Mesenchymal stem cell (in vitro differentiated cells and primary cell): ENCODE results near the gene RPL28.

Experiments used
- DNase-seq: peaks from one replicate; pipeline ENCODE4 v3.0.0-alpha.2; 2013
- H2AFZ ChIP-seq: one replicate; pipeline ENCODE4 v1.6.1; 2013; ENCODE audit warnings: low read depth, mild to moderate bottlenecking, control low read depth, inconsistent platforms, low read length, moderate library complexity
- H2AK5ac ChIP-seq: 2 replicates; pipeline ENCODE4 v1.6.1; 2013; ENCODE audit warnings: low read length, moderate library complexity, mild to moderate bottlenecking, inconsistent platforms; ENCODE audit not compliant: severe bottlenecking
- H2BK120ac ChIP-seq: one replicate; pipeline ENCODE4 v1.6.1; 2013; ENCODE audit warnings: low read depth, mild to moderate bottlenecking, inconsistent platforms, low read length, moderate library complexity
- H2BK12ac ChIP-seq, 2 experiments: one replicate each; pipeline ENCODE4 v1.6.1; 2013; ENCODE audit warnings: inconsistent platforms in 2 of 2, low read length in 2 of 2, mild to moderate bottlenecking in 2 of 2, moderate library complexity in 2 of 2, control low read depth in 1 of 2
- H2BK15ac ChIP-seq: one replicate; pipeline ENCODE4 v1.6.1; 2013; ENCODE audit warnings: mild to moderate bottlenecking, low read depth, inconsistent platforms; ENCODE audit not compliant: poor library complexity, severe bottlenecking
- H2BK5ac ChIP-seq: 2 replicates; pipeline ENCODE4 v1.6.1; 2013; ENCODE audit warnings: low read depth, mild to moderate bottlenecking, low read length, control low read depth, inconsistent platforms; ENCODE audit not compliant: poor library complexity, severe bottlenecking
- H3K14ac ChIP-seq, 2 experiments: one replicate each; pipeline ENCODE4 v1.6.1; 2013; ENCODE audit warnings: inconsistent platforms in 2 of 2, low read length in 2 of 2, control low read depth in 1 of 2, mild to moderate bottlenecking in 1 of 2, moderate library complexity in 1 of 2
- H3K18ac ChIP-seq, 2 experiments: one replicate each; pipeline ENCODE4 v1.6.1; 2013; ENCODE audit warnings: inconsistent platforms in 2 of 2, low read length in 2 of 2, control low read depth in 1 of 2, low read depth in 1 of 2, mild to moderate bottlenecking in 1 of 2
- H3K23ac ChIP-seq, 2 experiments: one replicate each; pipeline ENCODE4 v1.6.1; 2013; ENCODE audit warnings: inconsistent platforms in 2 of 2, low read length in 2 of 2, mild to moderate bottlenecking in 2 of 2, moderate library complexity in 2 of 2, control low read depth in 1 of 2
- H3K27ac ChIP-seq: 2 replicates; pipeline ENCODE4 v1.5.1; 2013; ENCODE audit warnings: mild to moderate bottlenecking, moderate library complexity, low read length, control low read depth, inconsistent platforms; ENCODE audit not compliant: poor library complexity, severe bottlenecking
- H3K27me3 ChIP-seq, 2 experiments: 2 replicates each; pipeline versions ENCODE4 v1.6.1 to v1.7.0; 2013; ENCODE audit warnings: low read length in 2 of 2, mild to moderate bottlenecking in 2 of 2, moderate library complexity in 2 of 2, control low read depth in 1 of 2, inconsistent platforms in 1 of 2; ENCODE audit not compliant: control insufficient read depth in 1 of 2, insufficient read depth in 1 of 2
- H3K36me3 ChIP-seq, 2 experiments: 2 replicates each; pipeline versions ENCODE4 v1.6.1 to v1.7.0; 2013; ENCODE audit warnings: low read length in 2 of 2, control low read depth in 1 of 2, inconsistent platforms in 1 of 2, low read depth in 1 of 2, mild to moderate bottlenecking in 1 of 2; ENCODE audit not compliant: insufficient read depth in 2 of 2, control insufficient read depth in 1 of 2
- H3K4ac ChIP-seq, 2 experiments: one replicate each; pipeline ENCODE4 v1.6.1; 2013; ENCODE audit warnings: inconsistent platforms in 2 of 2, low read length in 2 of 2, mild to moderate bottlenecking in 2 of 2, moderate library complexity in 2 of 2, control low read depth in 1 of 2, low read depth in 1 of 2
- H3K4me1 ChIP-seq: 2 replicates; pipeline ENCODE4 v1.6.1; 2013; ENCODE audit warnings: low read depth, low read length, control low read depth; ENCODE audit not compliant: control insufficient read depth, insufficient read depth
- H3K4me2 ChIP-seq: 2 replicates; pipeline ENCODE4 v1.6.1; 2013; ENCODE audit warnings: low read length, mild to moderate bottlenecking, inconsistent platforms; ENCODE audit not compliant: poor library complexity, severe bottlenecking
- H3K4me3 ChIP-seq, 2 experiments: 2 replicates each; pipeline versions ENCODE4 v1.5.1 to v1.7.0; 2013; ENCODE audit warnings: low read length in 2 of 2, mild to moderate bottlenecking in 2 of 2, control low read depth in 1 of 2, low read depth in 1 of 2; ENCODE audit not compliant: insufficient read depth in 1 of 2
- H3K79me1 ChIP-seq: replicated peaks from 2 replicates; pipeline ENCODE4 v1.6.1; 2013; ENCODE audit warnings: mild to moderate bottlenecking, control low read depth, low read length, inconsistent platforms; ENCODE audit not compliant: poor library complexity, severe bottlenecking
- H3K9ac ChIP-seq: 2 replicates; pipeline ENCODE4 v1.7.0; 2013; ENCODE audit warnings: mild to moderate bottlenecking, low read length, moderate library complexity
- H3K9me3 ChIP-seq: 2 replicates; pipeline ENCODE4 v1.7.0; 2013; ENCODE audit warnings: mild to moderate bottlenecking, low read length; ENCODE audit not compliant: control insufficient read depth
- H4K8ac ChIP-seq: one replicate; pipeline ENCODE4 v1.6.1; 2013; ENCODE audit warnings: inconsistent platforms, mild to moderate bottlenecking, low read length, moderate library complexity
- H4K91ac ChIP-seq: one replicate; pipeline ENCODE4 v1.6.1; 2013; ENCODE audit warnings: mild to moderate bottlenecking, low read length, inconsistent platforms
- WGBS: methylation state at CpG from one replicate; pipeline ENCODE4 v1.1.7; 2013; ENCODE audit warnings: mixed read lengths; 5-methylcytosine and 5-hydroxymethylcytosine counted together

The RPL28 gene

GRCh38 chr19:55379174-55379573 is 6.6 kb upstream of the RPL28 start:
- H2BK120ac ChIP-seq, result no peak overlapping the region
- H2BK12ac ChIP-seq, result no peak overlapping the region
- no peak overlapping the region for H4K91ac ChIP-seq
- no peaks in the 10 kb centered on the region for H3K9me3 ChIP-seq
- H2AFZ ChIP-seq, result no peak overlapping the region
- no peak overlapping the region for H3K27ac ChIP-seq
- H3K14ac ChIP-seq, result no peak overlapping the region
- H3K27me3 ChIP-seq, result peaks cover 0 to 23% of the 10 kb centered on the region in 2 experiments
- no peak overlapping the region for H3K4ac ChIP-seq
- H3K4me1 ChIP-seq, result peaks cover 39% of the 10 kb centered on the region
- H3K9ac ChIP-seq, result no peak overlapping the region
- no peaks in the 10 kb centered on the region for H3K36me3 ChIP-seq
- no peak overlapping the region for H2AK5ac ChIP-seq
- H2BK5ac ChIP-seq, result no peak overlapping the region
- DNase-seq, result no peak
- H3K23ac ChIP-seq, result no peak overlapping the region
- no peak overlapping the region for H3K18ac ChIP-seq
- no peak overlapping the region for H3K4me3 ChIP-seq
- H3K79me1 ChIP-seq, result peaks cover 4% of the 10 kb centered on the region
- H2BK15ac ChIP-seq, result no peak overlapping the region
- H4K8ac ChIP-seq, result no peak overlapping the region
- no peak overlapping the region for H3K4me2 ChIP-seq
- WGBS, result 58% methylated on average over 10 of the region's 11 CpGs

GRCh38 chr19:55382013-55382412 is 3.7 kb upstream of the RPL28 start:
- peaks cover 8% of the 10 kb centered on the region for H3K79me1 ChIP-seq
- H2AK5ac ChIP-seq, result no peak overlapping the region
- H3K4me2 ChIP-seq, result no peak overlapping the region
- no peak overlapping the region for H2AFZ ChIP-seq
- DNase-seq, result no peak
- H2BK120ac ChIP-seq, result no peak overlapping the region
- no peak overlapping the region for H3K18ac ChIP-seq
- H3K4me1 ChIP-seq, result peaks cover 25% of the 10 kb centered on the region
- 94% methylated on average over 5 of the region's 5 CpGs for WGBS
- no peak overlapping the region for H3K27ac ChIP-seq
- no peak overlapping the region for H2BK12ac ChIP-seq
- peaks cover 3% of the 10 kb centered on the region in 2 experiments for H3K36me3 ChIP-seq
- no peak overlapping the region for H4K8ac ChIP-seq
- H3K23ac ChIP-seq, result no peak overlapping the region
- no peak overlapping the region for H3K4me3 ChIP-seq
- no peak overlapping the region for H4K91ac ChIP-seq
- H2BK15ac ChIP-seq, result no peak overlapping the region
- no peak overlapping the region for H3K14ac ChIP-seq
- H2BK5ac ChIP-seq, result no peak overlapping the region
- no peaks in the 10 kb centered on the region for H3K9me3 ChIP-seq
- H3K27me3 ChIP-seq, result peaks cover 0 to 16% of the 10 kb centered on the region in 2 experiments
- no peak overlapping the region for H3K4ac ChIP-seq
- no peak overlapping the region for H3K9ac ChIP-seq

GRCh38 chr19:55382522-55383054 is 3.1 kb upstream of the RPL28 start:
- H4K91ac ChIP-seq, result no peak overlapping the region
- no peak overlapping the region for H3K23ac ChIP-seq
- no peak overlapping the region for H3K4me2 ChIP-seq
- WGBS, result 100% methylated on average over 3 of the region's 3 CpGs
- H3K9ac ChIP-seq, result no peak overlapping the region
- no peak overlapping the region for H2BK5ac ChIP-seq
- no peak for DNase-seq
- peaks cover 8% of the 10 kb centered on the region for H3K79me1 ChIP-seq
- no peak overlapping the region for H2AFZ ChIP-seq
- H3K18ac ChIP-seq, result no peak overlapping the region
- no peak overlapping the region for H2BK12ac ChIP-seq
- peaks cover 26% of the 10 kb centered on the region for H3K4me1 ChIP-seq
- H3K27ac ChIP-seq, result no peak overlapping the region
- H2BK15ac ChIP-seq, result no peak overlapping the region
- H3K9me3 ChIP-seq, result no peaks in the 10 kb centered on the region
- peaks cover 0 to 12% of the 10 kb centered on the region in 2 experiments for H3K27me3 ChIP-seq
- H2BK120ac ChIP-seq, result no peak overlapping the region
- peaks cover 9% of the 10 kb centered on the region in 2 experiments for H3K36me3 ChIP-seq
- H3K4me3 ChIP-seq, result no peak overlapping the region
- H4K8ac ChIP-seq, result no peak overlapping the region
- H3K14ac ChIP-seq, result no peak overlapping the region
- no peak overlapping the region for H2AK5ac ChIP-seq
- H3K4ac ChIP-seq, result no peak overlapping the region

GRCh38 chr19:55383279-55384130 is 2.2 kb upstream of the RPL28 start:
- H3K36me3 ChIP-seq, result peaks cover 18% of the 10 kb centered on the region in 2 experiments
- H2BK120ac ChIP-seq, result no peak overlapping the region
- no peaks in the 10 kb centered on the region for H3K9me3 ChIP-seq
- H3K23ac ChIP-seq, result no peak overlapping the region
- no peak overlapping the region for H2AK5ac ChIP-seq
- H2BK15ac ChIP-seq, result no peak overlapping the region
- H3K79me1 ChIP-seq, result peaks cover 8% of the 10 kb centered on the region
- H3K27me3 ChIP-seq, result peaks cover 0 to 8% of the 10 kb centered on the region in 2 experiments
- DNase-seq, result peak; percentile 75
- peak overlapping the region; percentile 60 for H3K9ac ChIP-seq
- peak overlapping the region; percentile 66 for H2AFZ ChIP-seq
- peak overlapping the region; percentile 58 to 98 for H3K4me3 ChIP-seq
- H3K4ac ChIP-seq, result peak overlapping the region; percentile 47 to 76
- H2BK5ac ChIP-seq, result no peak overlapping the region
- peak overlapping the region; percentile 52 for H4K91ac ChIP-seq
- H3K4me2 ChIP-seq, result peak overlapping the region; percentile 76
- peak overlapping the region; percentile 92 for H4K8ac ChIP-seq
- peaks cover 31% of the 10 kb centered on the region for H3K4me1 ChIP-seq
- no peak overlapping the region for H3K14ac ChIP-seq
- H2BK12ac ChIP-seq, result no peak overlapping the region
- H3K27ac ChIP-seq, result no peak overlapping the region
- 16% methylated on average over 28 of the region's 88 CpGs for WGBS
- peak overlapping the region; percentile 61 to 74 for H3K18ac ChIP-seq
